ENCODE data around the gene ZBED3. TPM values are rescaled to one million over a fixed set of nuclear protein-coding genes. Genes with fewer than 3 reads are reported as not detected.

The ZBED3 gene
- total RNA-seq, 1 donor = 1.1 TPM

GRCh38 chr5:77129391-77129990, 42.4 kb upstream of the ZBED3 start:
- no peak overlapping the region for H2AFZ ChIP-seq (ENCODE audit: low read length)
- peaks cover 13% of the 10 kb centered on the region for H3K4me1 ChIP-seq (ENCODE audit: insufficient read depth, low read length)
- TF ChIP-seq CTCF (IDR thresholded peaks at IDR 0.05; ENCODE audit: extremely low read depth, low read depth, low read length) = peak; percentile 56
- no peak overlapping the region for H3K27ac ChIP-seq (ENCODE audit: low read depth, low read length)
- H3K36me3 ChIP-seq (ENCODE audit: insufficient read depth, low read length) = no peaks in the 10 kb centered on the region
- DNase-seq (ENCODE audit: insufficient read length, low spot score, missing footprints) = peak; percentile 25
- peaks cover 61% of the 10 kb centered on the region for H3K27me3 ChIP-seq (ENCODE audit: insufficient read depth, low read length)
- no peaks in the 10 kb centered on the region for H3K9me3 ChIP-seq (ENCODE audit: low read depth, low read length)
- no peak overlapping the region for H3K4me2 ChIP-seq (ENCODE audit: insufficient read depth, low read length)
- no peaks in the 10 kb centered on the region for H3K79me2 ChIP-seq (ENCODE audit: insufficient read depth, low read length)
- H3K4me3 ChIP-seq (ENCODE audit: insufficient read depth, low read length) = no peak overlapping the region
- H4K20me1 ChIP-seq (ENCODE audit: insufficient read depth, low read length) = no peaks in the 10 kb centered on the region

GRCh38 chr5:77128411-77129061, 41.5 kb upstream of the ZBED3 start:
- Histone ChIP-seq H3K36me3 (ENCODE audit: insufficient read depth, low read length) (no peaks in the 10 kb centered on the region), H3K4me3 (ENCODE audit: insufficient read depth, low read length) (no peak overlapping the region), H3K4me2 (ENCODE audit: insufficient read depth, low read length) (no peak overlapping the region), H3K4me1 (ENCODE audit: insufficient read depth, low read length) (peaks cover 11% of the 10 kb centered on the region), H2AFZ (ENCODE audit: low read length) (no peak overlapping the region), H3K9me3 (ENCODE audit: low read depth, low read length) (no peaks in the 10 kb centered on the region), H3K79me2 (ENCODE audit: insufficient read depth, low read length) (no peaks in the 10 kb centered on the region), H3K27ac (ENCODE audit: low read depth, low read length) (no peak overlapping the region), H3K27me3 (ENCODE audit: insufficient read depth, low read length) (peaks cover 59% of the 10 kb centered on the region), H4K20me1 (ENCODE audit: insufficient read depth, low read length) (no peaks in the 10 kb centered on the region)
- no peak for DNase-seq (ENCODE audit: insufficient read length, low spot score, missing footprints)
- TF ChIP-seq CTCF (IDR thresholded peaks at IDR 0.05; ENCODE audit: extremely low read depth, low read depth, low read length) = no peak

DNA sequence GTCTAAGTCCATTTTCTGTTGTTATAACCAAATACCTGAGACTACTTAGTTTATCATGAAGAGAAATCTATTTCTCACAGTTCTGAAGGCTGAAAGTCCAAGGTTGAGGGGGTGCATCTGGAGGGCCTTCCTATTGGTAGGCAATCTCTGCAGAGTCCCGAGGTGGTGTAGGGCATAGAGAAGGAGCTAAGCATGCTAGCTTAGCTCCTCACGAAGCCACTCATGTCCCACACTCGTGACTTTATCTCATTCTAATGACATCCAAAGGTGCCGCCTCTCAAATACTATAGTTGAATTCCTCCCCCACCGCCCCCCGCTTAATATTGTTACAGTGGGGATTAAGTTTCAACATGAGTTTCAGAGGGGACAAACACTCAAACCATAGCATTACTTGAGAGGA, 36.0 kb upstream of the ZBED3 start:
- Histone ChIP-seq H3K36me3 (ENCODE audit: insufficient read depth, low read length) (no peaks in the 10 kb centered on the region), H4K20me1 (ENCODE audit: insufficient read depth, low read length) (no peaks in the 10 kb centered on the region), H3K4me2 (ENCODE audit: insufficient read depth, low read length) (no peak overlapping the region), H3K79me2 (ENCODE audit: insufficient read depth, low read length) (no peaks in the 10 kb centered on the region), H3K27me3 (ENCODE audit: insufficient read depth, low read length) (peaks cover 41% of the 10 kb centered on the region), H3K4me1 (ENCODE audit: insufficient read depth, low read length) (no peaks in the 10 kb centered on the region), H3K4me3 (ENCODE audit: insufficient read depth, low read length) (no peak overlapping the region), H3K27ac (ENCODE audit: low read depth, low read length) (no peak overlapping the region), H3K9me3 (ENCODE audit: low read depth, low read length) (no peaks in the 10 kb centered on the region), H2AFZ (ENCODE audit: low read length) (no peak overlapping the region)
- DNase-seq (ENCODE audit: insufficient read length, low spot score, missing footprints) = no peak
- TF ChIP-seq CTCF (IDR thresholded peaks at IDR 0.05; ENCODE audit: extremely low read depth, low read depth, low read length) = no peak

- no peak overlapping the region for H3K4me2 ChIP-seq (ENCODE audit: insufficient read depth, low read length)
- H3K27me3 ChIP-seq (ENCODE audit: insufficient read depth, low read length) = peaks cover 28% of the 10 kb centered on the region
- H3K4me3 ChIP-seq (ENCODE audit: insufficient read depth, low read length) = no peak overlapping the region
- no peaks in the 10 kb centered on the region for H3K4me1 ChIP-seq (ENCODE audit: insufficient read depth, low read length)
- H2AFZ ChIP-seq (ENCODE audit: low read length) = no peak overlapping the region
- DNase-seq (ENCODE audit: insufficient read length, low spot score, missing footprints) = no peak
- H4K20me1 ChIP-seq (ENCODE audit: insufficient read depth, low read length) = no peaks in the 10 kb centered on the region
- H3K79me2 ChIP-seq (ENCODE audit: insufficient read depth, low read length) = no peaks in the 10 kb centered on the region
- no peaks in the 10 kb centered on the region for H3K9me3 ChIP-seq (ENCODE audit: low read depth, low read length)
- H3K27ac ChIP-seq (ENCODE audit: low read depth, low read length) = no peak overlapping the region
- TF ChIP-seq CTCF (IDR thresholded peaks at IDR 0.05; ENCODE audit: extremely low read depth, low read depth, low read length) = no peak
- no peaks in the 10 kb centered on the region for H3K36me3 ChIP-seq (ENCODE audit: insufficient read depth, low read length)
These were observed 33.6 kb upstream of the ZBED3 start for GRCh38 chr5:77120706-77121105.
